ENCODE measurements around the gene CLCN1. TPM values are rescaled to one million over a fixed set of nuclear protein-coding genes. Genes with fewer than 3 reads are reported as not detected.
A peak's percentile ranks its signal among the peaks of the same experiment; 100 is the strongest.

Gene CLCN1
- total RNA-seq (2014; rRNA removed; shearing (Covaris generic); ENCODE audit: low replicate concordance), result not detected in 2 replicates

GRCh38 chr7:143315776-143316175, at the start of gene CLCN1:
Gene CLCN1 (plus strand): TSS chr7:143316111. CDS start chr7:143316213, 102 bp downstream.
- no peak for DNase-seq (ENCODE audit: low read depth)
- in situ Hi-C loops (cut with HindIII; ENCODE audit: low pct_unique_long_range_greater_than_20kb, low sequenced_read_pairs), result no loop called here

- no peak for DNase-seq (ENCODE audit: low read depth)
- in situ Hi-C loops (cut with HindIII; ENCODE audit: low pct_unique_long_range_greater_than_20kb, low sequenced_read_pairs), result no loop called here
Observed at GRCh38 chr7:143269251-143269650, 46.7 kb upstream of the CLCN1 start.

- in situ Hi-C loops (cut with HindIII; ENCODE audit: low pct_unique_long_range_greater_than_20kb, low sequenced_read_pairs), result no loop called here
Observed at GRCh38 chr7:143271240-143271639, 44.7 kb upstream of the CLCN1 start.

GRCh38 chr7:143272871-143273270, 43.0 kb upstream of the CLCN1 start:
- in situ Hi-C loops (cut with HindIII; ENCODE audit: low pct_unique_long_range_greater_than_20kb, low sequenced_read_pairs), result no loop called here
- no peak for DNase-seq (ENCODE audit: low read depth)

More at GRCh38 chr7:143271240-143271639, 44.7 kb upstream of the CLCN1 start:
- DNase-seq (ENCODE audit: low read depth), result no peak

GRCh38 chr7:143279186-143280098, 36.5 kb upstream of the CLCN1 start:
- in situ Hi-C loops (cut with HindIII; ENCODE audit: low pct_unique_long_range_greater_than_20kb, low sequenced_read_pairs), result no loop called here
- DNase-seq (ENCODE audit: low read depth), result peak; percentile 13

GRCh38 chr7:143280160-143280559, 35.8 kb upstream of the CLCN1 start:
- in situ Hi-C loops (cut with HindIII; ENCODE audit: low pct_unique_long_range_greater_than_20kb, low sequenced_read_pairs), result no loop called here
- DNase-seq (ENCODE audit: low read depth), result no peak

- DNase-seq (ENCODE audit: low read depth), result no peak
- in situ Hi-C loops (cut with HindIII; ENCODE audit: low pct_unique_long_range_greater_than_20kb, low sequenced_read_pairs), result no loop called here
Observed at GRCh38 chr7:143280566-143280965, 35.3 kb upstream of the CLCN1 start.

- in situ Hi-C loops (cut with HindIII; ENCODE audit: low pct_unique_long_range_greater_than_20kb, low sequenced_read_pairs), result no loop called here
- no peak for DNase-seq (ENCODE audit: low read depth)
Observed at GRCh38 chr7:143281529-143281928, 34.4 kb upstream of the CLCN1 start.

- DNase-seq (ENCODE audit: low read depth), result no peak
- in situ Hi-C loops (cut with HindIII; ENCODE audit: low pct_unique_long_range_greater_than_20kb, low sequenced_read_pairs), result no loop called here
Observed at GRCh38 chr7:143282124-143282523, 33.8 kb upstream of the CLCN1 start.

GRCh38 chr7:143283381-143283780, 32.5 kb upstream of the CLCN1 start:
- DNase-seq (ENCODE audit: low read depth), result no peak
- in situ Hi-C loops (cut with HindIII; ENCODE audit: low pct_unique_long_range_greater_than_20kb, low sequenced_read_pairs), result no loop called here

- DNase-seq (ENCODE audit: low read depth), result peak; percentile 75
- in situ Hi-C loops (cut with HindIII; ENCODE audit: low pct_unique_long_range_greater_than_20kb, low sequenced_read_pairs), result no loop called here
Observed at GRCh38 chr7:143284591-143285469, 31.1 kb upstream of the CLCN1 start, which contains the start of gene TMEM139. Gene TMEM139 (plus strand): TSS chr7:143284958. CDS start chr7:143285958, 1,000 bp downstream.

- DNase-seq (ENCODE audit: low read depth), result peak; percentile 86
- in situ Hi-C loops (cut with HindIII; ENCODE audit: low pct_unique_long_range_greater_than_20kb, low sequenced_read_pairs), result no loop called here
Observed at GRCh38 chr7:143285470-143285778, 30.5 kb upstream of the CLCN1 start.

- in situ Hi-C loops (cut with HindIII; ENCODE audit: low pct_unique_long_range_greater_than_20kb, low sequenced_read_pairs), result no loop called here
- no peak for DNase-seq (ENCODE audit: low read depth)
Observed at GRCh38 chr7:143285806-143286521, 29.9 kb upstream of the CLCN1 start.

- in situ Hi-C loops (cut with HindIII; ENCODE audit: low pct_unique_long_range_greater_than_20kb, low sequenced_read_pairs), result no loop called here
- no peak for DNase-seq (ENCODE audit: low read depth)
Observed at GRCh38 chr7:143286522-143286890, 29.4 kb upstream of the CLCN1 start.

GRCh38 chr7:143287339-143287934, 28.5 kb upstream of the CLCN1 start:
- in situ Hi-C loops (cut with HindIII; ENCODE audit: low pct_unique_long_range_greater_than_20kb, low sequenced_read_pairs), result no loop called here
- no peak for DNase-seq (ENCODE audit: low read depth)

GRCh38 chr7:143287935-143288826, 27.7 kb upstream of the CLCN1 start, which contains the start of gene CASP2:
Gene CASP2 (plus strand): TSS chr7:143288351. CDS start chr7:143288456, 105 bp downstream.
- in situ Hi-C loops (cut with HindIII; ENCODE audit: low pct_unique_long_range_greater_than_20kb, low sequenced_read_pairs), result no loop called here
- DNase-seq (ENCODE audit: low read depth), result peak; percentile 97

GRCh38 chr7:143288836-143289235, 27.1 kb upstream of the CLCN1 start:
- no peak for DNase-seq (ENCODE audit: low read depth)

More at GRCh38 chr7:143288836-143289235, 27.1 kb upstream of the CLCN1 start:
- in situ Hi-C loops (cut with HindIII; ENCODE audit: low pct_unique_long_range_greater_than_20kb, low sequenced_read_pairs), result no loop called here
